Stimulated activated CD4-positive, alpha-beta T cell treated with anti-CD3 and anti-CD28 coated beads, Interleukin-4, amount 100 ng/mL, for 4 hours (primary cell): ENCODE measurements around the gene CBY2.
"Not testable (repeated sequence)": the region's sequence is repeated elsewhere in the genome, so short reads cannot be mapped to it uniquely, and the experiment has no call there.

Source experiments
- DNase-seq, 2 experiments: peaks; one replicate each; pipeline ENCODE4 v3.0.0-alpha.2; 2020

The CBY2 gene

GRCh38 chr13:45748941-45749759, 47.0 kb downstream of the CBY2 start:
- no peak for DNase-seq

DNA sequence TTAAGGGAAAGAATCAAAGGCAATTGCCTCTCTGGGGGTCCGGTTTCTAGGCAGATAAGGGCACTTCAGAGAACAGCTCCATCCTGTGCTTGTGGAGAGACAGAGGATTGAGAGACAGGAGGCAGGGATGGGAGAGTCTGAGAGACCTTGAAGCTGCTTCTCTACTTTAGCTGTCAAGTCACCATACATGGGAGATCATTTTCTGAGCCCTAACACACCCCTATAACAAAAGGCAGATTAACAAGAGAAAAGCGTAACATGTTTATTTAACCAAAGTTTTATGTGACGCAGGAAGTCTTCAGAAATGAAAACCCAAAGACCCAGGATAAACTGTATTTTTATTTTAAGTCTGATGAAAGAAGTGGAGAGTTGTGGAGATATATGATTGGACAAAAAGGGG, 48.4 kb downstream of the CBY2 start:
- no peak for DNase-seq

DNA sequence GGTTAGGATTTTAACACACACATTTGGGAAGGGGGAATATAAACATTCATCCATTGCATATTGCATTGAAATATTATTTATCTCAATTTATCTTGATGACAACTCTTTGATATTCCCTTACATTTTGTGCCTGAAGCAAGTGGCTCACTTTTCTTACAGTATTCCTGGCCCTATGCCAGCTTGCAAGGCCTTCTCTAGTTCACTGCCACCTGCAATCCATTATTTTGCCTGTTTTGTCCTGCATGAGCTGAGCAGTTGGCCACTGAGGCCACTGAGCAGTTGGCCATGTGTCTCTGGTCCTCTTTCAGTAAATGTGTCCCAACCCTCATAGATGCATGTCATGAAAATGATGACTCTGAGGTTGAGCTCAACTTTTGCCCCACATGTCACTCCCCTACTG, 49.8 kb downstream of the CBY2 start:
- no peak for DNase-seq

- no peak for DNase-seq
Observed at GRCh38 chr13:45752510-45752909, 50.4 kb downstream of the CBY2 start.

DNA sequence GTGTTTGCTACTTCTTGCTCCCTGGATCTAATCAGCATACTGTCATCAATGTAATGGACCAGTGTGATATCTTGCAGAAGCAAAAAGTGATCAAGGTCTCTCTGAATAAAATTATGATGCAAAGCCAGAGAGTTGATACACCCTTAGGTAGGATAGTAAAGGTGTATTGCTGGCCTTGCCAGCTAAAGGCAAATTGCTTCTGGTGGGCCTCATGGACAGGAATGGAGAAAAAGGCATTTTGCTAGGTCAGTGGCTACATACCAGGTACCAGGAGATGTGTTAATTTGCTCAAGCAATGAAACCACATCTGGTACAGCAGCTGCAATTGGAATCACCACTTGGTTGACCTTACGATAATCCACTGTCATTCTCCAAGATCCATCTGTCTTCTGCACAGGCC, 54.4 kb downstream of the CBY2 start:
- DNase-seq, result not testable (repeated sequence)

- DNase-seq, result not testable (repeated sequence)
Observed at GRCh38 chr13:45757589-45757988, 55.5 kb downstream of the CBY2 start.

GRCh38 chr13:45763419-45763818, 61.3 kb downstream of the CBY2 start:
- no peak for DNase-seq
